Smooth muscle cell (in vitro differentiated cells): ENCODE measurements around the gene FRS2. TPM values are rescaled to one million over a fixed set of nuclear protein-coding genes. Genes with fewer than 3 reads are reported as not detected.
A peak's percentile ranks its signal among the peaks of the same experiment; 100 is the strongest.

Experiments used
- DNase-seq: peaks from one replicate; lab custom pipeline; 2025; ENCODE audit not compliant: unreplicated experiment; lab: John Stamatoyannopoulos, UW
- H2AFZ ChIP-seq: fragments of 200-600 bp; sonication (generic); 2 replicates; pipeline ENCODE4 v1.6.0; 2016; ENCODE audit warnings: antibody characterized with exemption, low read depth, mild to moderate bottlenecking
- H3F3A ChIP-seq: fragments of 200-600 bp; sonication (generic); 2 replicates; pipeline ENCODE4 v1.6.0; 2017; ENCODE audit warnings: antibody characterized with exemption, low read depth
- H3K27ac ChIP-seq: fragments of 200-600 bp; sonication (generic); 2 replicates; pipeline ENCODE4 v1.5.1; 2016; ENCODE audit warnings: low read depth, mild to moderate bottlenecking
- H3K27me3 ChIP-seq: fragments of 200-600 bp; sonication (generic); 2 replicates; pipeline ENCODE4 v1.6.1; 2016; ENCODE audit warnings: low read depth, mild to moderate bottlenecking
- H3K36me3 ChIP-seq: fragments of 200-600 bp; sonication (generic); 2 replicates; pipeline ENCODE4 v1.5.1; 2016; ENCODE audit warnings: low read depth
- H3K4me1 ChIP-seq: fragments of 200-600 bp; sonication (generic); 2 replicates; pipeline ENCODE4 v1.5.1; 2016; ENCODE audit warnings: low read depth
- H3K4me2 ChIP-seq: fragments of 200-600 bp; sonication (generic); 2 replicates; pipeline ENCODE4 v1.6.0; 2016; ENCODE audit warnings: mild to moderate bottlenecking
- H3K4me3 ChIP-seq: fragments of 200-600 bp; sonication (generic); 2 replicates; pipeline ENCODE4 v1.5.1; 2016; ENCODE audit warnings: mild to moderate bottlenecking
- H3K79me2 ChIP-seq: fragments of 200-600 bp; sonication (generic); 2 replicates; pipeline ENCODE4 v1.6.0; 2016; ENCODE audit warnings: low read depth, mild to moderate bottlenecking
- H3K9ac ChIP-seq: fragments of 200-600 bp; sonication (generic); 2 replicates; pipeline ENCODE4 v1.6.0; 2016; ENCODE audit warnings: low read depth
- H3K9me3 ChIP-seq: fragments of 200-600 bp; sonication (generic); replicated peaks from 2 replicates; pipeline ENCODE4 v1.5.1; 2016; ENCODE audit warnings: low read depth
- H4K20me1 ChIP-seq: fragments of 200-600 bp; sonication (generic); 2 replicates; pipeline ENCODE4 v1.6.0; 2016; ENCODE audit warnings: low read depth
- CTCF ChIP-seq: fragments of 200-600 bp; sonication (generic); IDR thresholded peaks from 2 replicates; pipeline ENCODE4 v1.5.1; 2017; ENCODE audit warnings: borderline replicate concordance, mild to moderate bottlenecking, antibody characterized with exemption; ENCODE audit not compliant: insufficient read depth, poor library complexity, severe bottlenecking
- WGBS: methylation state at CpG from one replicate; pipeline ENCODE4 v1.1.7; 2016; ENCODE audit warnings: low lambda C conversion rate; 5-methylcytosine and 5-hydroxymethylcytosine counted together
- polyA plus RNA-seq: library from polyadenylated mRNA; unstranded; fragments of >200 nt; fragmentation: Nextera tagmentation; extraction: Ambion mirVana; gene quantifications from 2 replicates; pipeline ENCODE4 v1.2.1, GENCODE V29; 2016
- total RNA-seq: library from RNA; depleted of rRNA; stranded (reverse); fragments of >200 nt; gene quantifications from 2 replicates; pipeline ENCODE4 v1.2.3, GENCODE V29; 2014

The FRS2 gene
- total and polyA plus RNA-seq, 2 experiments from 2014 or later = 23.8 to 90.2 TPM

- Histone ChIP-seq H3K36me3 (no peaks in the 10 kb centered on the region), H3K9ac (peak overlapping the region; percentile 90), H3K79me2 (peaks cover 85% of the 10 kb centered on the region), H3K4me2 (peak overlapping the region; percentile 54), H3K9me3 (no peaks in the 10 kb centered on the region), H3K4me1 (peaks cover 23% of the 10 kb centered on the region), H3K27ac (peak overlapping the region; percentile 98), H3K4me3 (no peak overlapping the region), H4K20me1 (no peaks in the 10 kb centered on the region), H3K27me3 (no peaks in the 10 kb centered on the region), H2AFZ (no peak overlapping the region), H3F3A (peaks cover 33% of the 10 kb centered on the region)
- WGBS = 76% methylated on average over 3 of the region's 3 CpGs
- DNase-seq = no peak
- TF ChIP-seq CTCF = no peak
Measured at GRCh38 chr12:69533844-69534243, 63.7 kb downstream of the FRS2 start.

GRCh38 chr12:69534389-69534822 is 64.2 kb downstream of the FRS2 start:
- Histone ChIP-seq H3K36me3 (no peaks in the 10 kb centered on the region), H3K9me3 (no peaks in the 10 kb centered on the region), H3K27ac (peak overlapping the region; percentile 98), H3K4me1 (peaks cover 21% of the 10 kb centered on the region), H2AFZ (no peak overlapping the region), H3K79me2 (peaks cover 85% of the 10 kb centered on the region), H3K4me2 (peak overlapping the region; percentile 77), H4K20me1 (no peaks in the 10 kb centered on the region), H3K27me3 (no peaks in the 10 kb centered on the region), H3K9ac (peak overlapping the region; percentile 90), H3K4me3 (peak overlapping the region; percentile 3), H3F3A (peaks cover 30% of the 10 kb centered on the region)
- WGBS = 6% methylated on average over 3 of the region's 3 CpGs
- TF ChIP-seq CTCF = no peak
- no peak for DNase-seq

- Histone ChIP-seq H3K4me2 (peak overlapping the region; percentile 37), H2AFZ (no peak overlapping the region), H3F3A (peaks cover 4% of the 10 kb centered on the region), H3K9me3 (peaks cover 5% of the 10 kb centered on the region), H3K36me3 (peaks cover 9% of the 10 kb centered on the region), H3K4me3 (no peak overlapping the region), H4K20me1 (no peaks in the 10 kb centered on the region), H3K27me3 (no peaks in the 10 kb centered on the region), H3K9ac (peak overlapping the region; percentile 25), H3K79me2 (peaks cover 70% of the 10 kb centered on the region), H3K4me1 (peaks cover 5% of the 10 kb centered on the region), H3K27ac (peak overlapping the region; percentile 82)
- DNase-seq = no peak
- 14% methylated on average over 2 of the region's 2 CpGs for WGBS
- peak; percentile 12 for TF ChIP-seq CTCF
Measured at GRCh38 chr12:69540987-69541386, 70.8 kb downstream of the FRS2 start.

GRCh38 chr12:69544087-69544486 is 73.9 kb downstream of the FRS2 start:
- Histone ChIP-seq H3K36me3 (peaks cover 9% of the 10 kb centered on the region), H3K79me2 (peaks cover 63% of the 10 kb centered on the region), H3K4me2 (no peak overlapping the region), H3K27me3 (no peaks in the 10 kb centered on the region), H3K9me3 (peaks cover 5% of the 10 kb centered on the region), H2AFZ (no peak overlapping the region), H3K4me3 (no peak overlapping the region), H3K27ac (no peak overlapping the region), H3K9ac (no peak overlapping the region), H3F3A (peaks cover 4% of the 10 kb centered on the region), H4K20me1 (no peaks in the 10 kb centered on the region), H3K4me1 (peaks cover 5% of the 10 kb centered on the region)
- 100% methylated on average over 1 of the region's 1 CpG for WGBS
- no peak for DNase-seq
- no peak for TF ChIP-seq CTCF
